Ishikawa (cell line): ENCODE measurements around the gene ABCG1.

Experiments
- CEBPB ChIP-seq: IDR thresholded peaks from 2 replicates; pipeline ENCODE4 v1.6.1; 2012
- CREB1 ChIP-seq: IDR thresholded peaks from 2 replicates; pipeline ENCODE4 v1.6.1; 2012; ENCODE audit warnings: low read depth
- EGR1 ChIP-seq: IDR thresholded peaks from 2 replicates; pipeline ENCODE4 v1.6.1; 2012
- EP300 ChIP-seq: IDR thresholded peaks from 2 replicates; pipeline ENCODE4 v1.6.1; 2012; ENCODE audit warnings: borderline replicate concordance
- FOXM1 ChIP-seq: IDR thresholded peaks from 2 replicates; pipeline ENCODE4 v1.6.1; 2012; ENCODE audit warnings: low read depth, borderline replicate concordance
- NFIC ChIP-seq: IDR thresholded peaks from 2 replicates; pipeline ENCODE4 v1.6.1; 2012
- RAD21 ChIP-seq: IDR thresholded peaks from 2 replicates; pipeline ENCODE4 v1.6.1; 2012; ENCODE audit warnings: low read depth
- TAF1 ChIP-seq: IDR thresholded peaks from 2 replicates; pipeline ENCODE4 v1.6.1; 2012; ENCODE audit warnings: low read depth, mild to moderate bottlenecking
- TCF12 ChIP-seq: IDR thresholded peaks from 2 replicates; pipeline ENCODE4 v1.6.1; 2012; ENCODE audit warnings: low read depth
- TEAD4 ChIP-seq: IDR thresholded peaks from 2 replicates; pipeline ENCODE4 v1.6.1; 2012
- YY1 ChIP-seq: IDR thresholded peaks from 2 replicates; pipeline ENCODE4 v1.6.1; 2012; ENCODE audit warnings: low read depth
- ZBTB7A ChIP-seq: IDR thresholded peaks from 2 replicates; pipeline ENCODE4 v1.6.1; 2012; ENCODE audit warnings: low read depth
- TF ChIP-seq, protein P1 (sequence below): IDR thresholded peaks from 2 replicates; pipeline ENCODE4 v1.6.1; 2012
- TF ChIP-seq, protein P2 (sequence below): IDR thresholded peaks from 2 replicates; pipeline ENCODE4 v1.6.1; 2012; ENCODE audit warnings: low read depth, mild to moderate bottlenecking
- TF ChIP-seq, protein P3 (sequence below): IDR thresholded peaks from 2 replicates; pipeline ENCODE4 v1.6.1; 2012

The ABCG1 gene

DNA sequence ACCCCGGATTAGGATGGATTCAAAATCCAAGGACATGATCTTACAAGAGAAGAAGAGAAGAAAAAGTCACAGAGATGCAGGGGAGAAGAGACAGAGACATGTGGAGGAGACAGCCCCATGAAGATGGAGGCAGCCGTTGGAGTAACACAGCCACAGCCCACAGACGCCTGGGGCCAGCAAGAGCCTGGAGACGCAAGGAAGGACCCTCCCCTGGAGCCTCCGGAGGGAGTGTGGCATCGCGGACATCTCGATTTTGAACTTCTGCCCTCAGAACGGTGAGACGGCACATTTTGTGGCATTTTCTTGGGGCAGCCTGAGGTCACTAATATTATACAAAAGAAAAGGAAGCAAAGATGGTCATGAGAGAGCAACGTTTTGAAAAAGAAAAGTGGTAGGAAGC lies 28.8 kb downstream of the ABCG1 start:
- no peak for TF ChIP-seq TAF1
- TF ChIP-seq CEBPB: no peak
- TF ChIP-seq, protein P1, sequence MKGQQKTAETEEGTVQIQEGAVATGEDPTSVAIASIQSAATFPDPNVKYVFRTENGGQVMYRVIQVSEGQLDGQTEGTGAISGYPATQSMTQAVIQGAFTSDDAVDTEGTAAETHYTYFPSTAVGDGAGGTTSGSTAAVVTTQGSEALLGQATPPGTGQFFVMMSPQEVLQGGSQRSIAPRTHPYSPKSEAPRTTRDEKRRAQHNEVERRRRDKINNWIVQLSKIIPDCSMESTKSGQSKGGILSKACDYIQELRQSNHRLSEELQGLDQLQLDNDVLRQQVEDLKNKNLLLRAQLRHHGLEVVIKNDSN: no peak
- TF ChIP-seq TCF12: no peak
- no peak for TF ChIP-seq YY1
- no peak for TF ChIP-seq NFIC
- TF ChIP-seq, protein P2, sequence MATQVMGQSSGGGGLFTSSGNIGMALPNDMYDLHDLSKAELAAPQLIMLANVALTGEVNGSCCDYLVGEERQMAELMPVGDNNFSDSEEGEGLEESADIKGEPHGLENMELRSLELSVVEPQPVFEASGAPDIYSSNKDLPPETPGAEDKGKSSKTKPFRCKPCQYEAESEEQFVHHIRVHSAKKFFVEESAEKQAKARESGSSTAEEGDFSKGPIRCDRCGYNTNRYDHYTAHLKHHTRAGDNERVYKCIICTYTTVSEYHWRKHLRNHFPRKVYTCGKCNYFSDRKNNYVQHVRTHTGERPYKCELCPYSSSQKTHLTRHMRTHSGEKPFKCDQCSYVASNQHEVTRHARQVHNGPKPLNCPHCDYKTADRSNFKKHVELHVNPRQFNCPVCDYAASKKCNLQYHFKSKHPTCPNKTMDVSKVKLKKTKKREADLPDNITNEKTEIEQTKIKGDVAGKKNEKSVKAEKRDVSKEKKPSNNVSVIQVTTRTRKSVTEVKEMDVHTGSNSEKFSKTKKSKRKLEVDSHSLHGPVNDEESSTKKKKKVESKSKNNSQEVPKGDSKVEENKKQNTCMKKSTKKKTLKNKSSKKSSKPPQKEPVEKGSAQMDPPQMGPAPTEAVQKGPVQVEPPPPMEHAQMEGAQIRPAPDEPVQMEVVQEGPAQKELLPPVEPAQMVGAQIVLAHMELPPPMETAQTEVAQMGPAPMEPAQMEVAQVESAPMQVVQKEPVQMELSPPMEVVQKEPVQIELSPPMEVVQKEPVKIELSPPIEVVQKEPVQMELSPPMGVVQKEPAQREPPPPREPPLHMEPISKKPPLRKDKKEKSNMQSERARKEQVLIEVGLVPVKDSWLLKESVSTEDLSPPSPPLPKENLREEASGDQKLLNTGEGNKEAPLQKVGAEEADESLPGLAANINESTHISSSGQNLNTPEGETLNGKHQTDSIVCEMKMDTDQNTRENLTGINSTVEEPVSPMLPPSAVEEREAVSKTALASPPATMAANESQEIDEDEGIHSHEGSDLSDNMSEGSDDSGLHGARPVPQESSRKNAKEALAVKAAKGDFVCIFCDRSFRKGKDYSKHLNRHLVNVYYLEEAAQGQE: no peak
- no peak for TF ChIP-seq ZBTB7A
- TF ChIP-seq TEAD4: no peak
- no peak for TF ChIP-seq CREB1
- no peak for TF ChIP-seq RAD21
- TF ChIP-seq EGR1: no peak
- TF ChIP-seq, protein P3, sequence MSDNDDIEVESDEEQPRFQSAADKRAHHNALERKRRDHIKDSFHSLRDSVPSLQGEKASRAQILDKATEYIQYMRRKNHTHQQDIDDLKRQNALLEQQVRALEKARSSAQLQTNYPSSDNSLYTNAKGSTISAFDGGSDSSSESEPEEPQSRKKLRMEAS: no peak
- no peak for TF ChIP-seq EP300
- no peak for TF ChIP-seq FOXM1

DNA sequence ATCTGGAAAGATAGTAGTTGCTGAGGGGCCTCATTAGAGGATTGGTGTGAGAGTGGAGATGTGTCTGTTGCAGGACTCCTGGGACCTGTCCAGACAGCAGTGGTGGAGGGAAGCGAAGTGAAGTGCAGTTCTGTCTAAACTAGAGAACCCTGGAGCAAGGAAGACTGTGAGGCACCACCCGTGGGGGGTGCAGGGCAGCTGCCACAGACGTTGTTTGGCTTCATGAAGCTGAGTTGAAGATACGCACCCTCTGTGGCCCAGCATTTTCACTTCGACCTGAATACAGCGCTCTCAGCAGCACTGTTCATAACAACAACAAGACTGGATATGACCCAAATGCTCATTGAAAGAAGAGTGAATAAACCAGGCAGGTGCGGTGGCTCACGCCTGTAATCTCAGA lies 29.3 kb downstream of the ABCG1 start:
- TF ChIP-seq FOXM1 (no peak), EP300 (no peak), CREB1 (no peak), EGR1 (no peak), TEAD4 (no peak), NFIC (no peak), RAD21 (no peak), CEBPB (no peak)

DNA sequence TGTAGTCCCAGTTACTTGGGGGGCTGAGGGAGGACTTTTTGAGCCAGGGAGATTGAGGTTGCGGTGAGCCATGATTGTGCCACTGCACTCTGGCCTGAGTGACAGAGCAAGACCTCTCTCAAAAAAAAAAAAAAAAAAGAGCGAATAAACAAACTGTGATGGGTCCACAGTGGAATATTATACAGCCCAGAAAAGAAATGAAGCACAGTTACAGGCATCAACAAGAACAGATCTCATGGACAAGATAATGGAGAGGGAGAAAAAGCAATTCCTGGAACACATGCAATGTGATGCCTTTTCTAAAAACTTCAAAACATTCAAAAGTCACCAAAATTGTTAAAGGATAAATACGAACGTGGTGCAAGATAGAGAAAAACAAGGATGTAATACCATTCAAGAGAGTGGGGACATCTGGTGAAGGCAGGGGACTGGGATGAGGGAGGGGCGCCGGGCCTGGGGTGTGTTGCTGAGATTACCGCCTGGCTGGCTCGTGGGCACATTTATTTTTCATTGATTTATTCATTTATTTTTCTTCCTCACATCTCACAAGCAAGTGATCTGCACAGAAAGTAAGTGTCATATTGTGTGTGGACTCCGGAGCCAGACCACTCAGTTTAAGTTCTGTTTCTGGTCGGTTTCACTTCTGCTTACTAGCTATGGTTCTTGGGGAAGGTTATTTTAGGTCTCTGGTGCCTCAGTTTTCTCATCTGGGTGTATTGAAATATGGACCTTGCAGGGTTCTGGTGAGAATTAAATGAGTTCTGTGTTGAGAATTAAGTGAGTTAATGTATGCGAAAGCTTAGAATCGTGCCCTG lies 30.1 kb downstream of the ABCG1 start:
- TF ChIP-seq TEAD4 (no peak), TAF1 (no peak), RAD21 (no peak), EGR1 (no peak), TCF12 (no peak), CREB1 (no peak), ZBTB7A (no peak), YY1 (no peak)
- TF ChIP-seq, protein P2: no peak
- TF ChIP-seq, protein P1: no peak

DNA sequence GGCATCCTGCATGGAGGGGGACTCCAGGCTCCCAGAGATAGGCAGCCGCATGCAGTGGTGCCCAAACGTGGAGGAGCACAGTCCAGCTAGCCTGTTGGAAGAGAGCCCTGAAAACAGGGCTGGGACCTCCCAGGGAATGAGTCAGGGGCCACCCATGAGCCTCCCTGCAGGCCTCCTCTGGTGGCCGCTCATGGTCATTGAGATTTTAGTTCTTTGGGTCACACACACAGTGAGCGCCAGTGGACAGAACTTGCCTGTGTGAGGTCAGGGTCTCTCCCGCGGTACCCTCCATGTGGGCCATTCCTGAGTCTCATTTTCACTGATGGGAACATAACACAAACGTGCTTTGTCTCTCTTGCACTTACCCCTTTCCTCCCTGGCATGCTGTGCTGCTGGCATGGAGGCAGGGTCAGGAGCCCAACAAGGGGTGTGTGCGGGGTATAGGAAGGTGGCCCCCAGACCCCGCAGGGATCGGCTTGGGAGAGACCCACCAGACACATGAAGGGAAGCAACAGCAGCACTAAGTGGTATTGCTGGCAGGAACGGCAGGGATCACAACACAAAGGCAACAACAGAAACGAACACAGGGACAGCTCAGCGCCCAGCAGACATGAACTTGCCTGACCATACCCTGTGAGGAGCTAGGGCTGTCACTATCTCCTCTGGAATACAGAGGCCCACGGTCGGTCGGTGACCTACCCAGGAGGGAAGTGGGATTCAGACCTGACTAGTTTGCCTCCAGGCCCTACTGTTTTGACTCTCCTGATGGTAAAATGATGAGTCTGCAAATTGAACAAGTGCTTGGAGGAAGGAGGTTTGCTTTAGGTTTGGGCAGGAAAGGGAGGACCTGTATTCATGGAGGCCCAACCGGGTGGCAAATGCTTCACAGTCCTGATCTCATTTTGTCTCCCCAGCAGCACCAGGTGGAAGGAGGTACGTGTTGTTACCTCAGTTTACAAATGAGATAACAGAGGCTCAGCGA lies 31.8 kb downstream of the ABCG1 start:
- TF ChIP-seq TAF1 (no peak), EGR1 (no peak), CREB1 (no peak), TCF12 (no peak), TEAD4 (no peak), FOXM1 (no peak), CEBPB (no peak)

DNA sequence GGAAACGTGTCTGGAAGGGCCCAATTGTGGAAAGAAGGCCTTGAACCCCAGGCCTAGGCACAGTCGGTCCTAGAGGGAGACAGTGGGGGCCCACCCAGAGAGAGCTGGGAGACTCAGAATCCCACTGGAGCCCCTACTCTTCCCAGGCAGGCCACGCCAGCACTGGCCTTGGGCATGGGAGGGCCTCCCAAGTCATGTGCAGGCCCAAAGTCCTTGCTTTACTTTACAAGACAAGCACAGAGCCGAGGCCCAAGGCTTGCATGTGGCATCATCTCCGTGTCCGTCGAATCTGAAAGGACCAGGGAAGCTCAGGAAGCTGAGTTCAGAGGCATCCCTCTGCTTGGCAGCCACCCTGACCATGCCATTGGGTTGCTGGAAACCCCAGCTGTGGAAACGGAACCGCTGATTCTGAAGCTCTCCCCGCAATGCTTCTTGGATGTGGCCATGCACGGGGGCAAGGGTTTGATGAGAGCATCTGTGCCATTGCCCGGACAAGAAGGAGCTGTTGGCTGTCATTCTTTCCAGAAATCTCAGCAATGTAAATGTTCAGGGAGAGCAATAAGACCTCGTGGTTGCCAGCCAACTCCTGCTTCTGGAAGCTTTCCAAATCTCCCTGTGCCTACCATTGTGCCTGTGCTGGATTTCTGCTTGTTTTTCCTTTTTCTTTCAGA lies 32.8 kb downstream of the ABCG1 start:
- TF ChIP-seq TEAD4 (no peak), EP300 (no peak), FOXM1 (no peak), RAD21 (no peak), CREB1 (no peak), CEBPB (no peak), NFIC (no peak), ZBTB7A (no peak), TCF12 (no peak), YY1 (no peak), TAF1 (no peak), EGR1 (no peak)
- TF ChIP-seq, protein P2: no peak
- TF ChIP-seq, protein P1: no peak
- TF ChIP-seq, protein P3: no peak
